NK-92 treated with Interleukin-12 subunit alpha and Interleukin-12 subunit beta, amount 100 ng/mL, for 24 hours (cell line): ENCODE measurements around the gene OVCA2.

Experiments
- DNase-seq: peaks from one replicate; lab custom pipeline; 2025; lab: John Stamatoyannopoulos, UW

The OVCA2 gene

GRCh38 chr17:2034806-2035540 lies 6.8 kb upstream of the OVCA2 start:
- DNase-seq: no peak

GRCh38 chr17:2035541-2036488 lies 6.0 kb upstream of the OVCA2 start:
- no peak for DNase-seq

- DNase-seq: no peak
Measured at GRCh38 chr17:2037155-2037554, 4.7 kb upstream of the OVCA2 start.

GRCh38 chr17:2040219-2040827 lies 1.5 kb upstream of the OVCA2 start:
- DNase-seq: no peak

GRCh38 chr17:2040942-2041560 lies 771 bp upstream of the OVCA2 start:
- no peak for DNase-seq

GRCh38 chr17:2042390-2042847 lies 597 bp downstream of the OVCA2 start:
- no peak for DNase-seq

GRCh38 chr17:2042933-2043332 lies 1.1 kb downstream of the OVCA2 start:
- DNase-seq: no peak

- no peak for DNase-seq
Measured at GRCh38 chr17:2043785-2044184, 2.0 kb downstream of the OVCA2 start.

- DNase-seq: no peak
Measured at GRCh38 chr17:2044263-2044894, 2.6 kb downstream of the OVCA2 start.

GRCh38 chr17:2047590-2047989 lies 5.8 kb downstream of the OVCA2 start:
- no peak for DNase-seq

GRCh38 chr17:2048805-2049204 lies 7.0 kb downstream of the OVCA2 start:
- DNase-seq: no peak

GRCh38 chr17:2049333-2050299 lies 7.8 kb downstream of the OVCA2 start:
- peak; percentile 47 for DNase-seq

- no peak for DNase-seq
Measured at GRCh38 chr17:2050300-2051060, 8.7 kb downstream of the OVCA2 start.

- DNase-seq: no peak
Measured at GRCh38 chr17:2051061-2051932, 9.5 kb downstream of the OVCA2 start.

- no peak for DNase-seq
Measured at GRCh38 chr17:2051933-2052559, 10.2 kb downstream of the OVCA2 start.

GRCh38 chr17:2053380-2054261 lies 11.8 kb downstream of the OVCA2 start:
- DNase-seq: peak; percentile 56

GRCh38 chr17:2054262-2054511 lies 12.4 kb downstream of the OVCA2 start:
- DNase-seq: peak; percentile 65
